Effector memory CD4-positive, alpha-beta T cell (primary cell): ENCODE results near the gene FAM98B.

Source experiments
- DNase-seq, 3 donors: peaks; one replicate each; pipeline ENCODE4 v3.0.0-alpha.2; 2020
- H3K27ac ChIP-seq: 2 replicates; pipeline ENCODE4 v1.7.0; 2013; ENCODE audit warnings: mild to moderate bottlenecking, low read length, moderate library complexity; ENCODE audit not compliant: insufficient read depth, poor library complexity, severe bottlenecking
- H3K27me3 ChIP-seq: replicated peaks from 2 replicates; pipeline ENCODE4 v1.7.0; 2013; ENCODE audit warnings: mild to moderate bottlenecking, low read length; ENCODE audit not compliant: insufficient read depth, control insufficient read depth, poor library complexity, severe bottlenecking
- H3K36me3 ChIP-seq: 2 replicates; pipeline ENCODE4 v1.7.0; 2013; ENCODE audit warnings: mild to moderate bottlenecking, low read length, moderate library complexity; ENCODE audit not compliant: control insufficient read depth, insufficient read depth
- H3K4me1 ChIP-seq: 2 replicates; pipeline ENCODE4 v1.7.0; 2013; ENCODE audit warnings: low read length, mild to moderate bottlenecking; ENCODE audit not compliant: control insufficient read depth, insufficient read depth, poor library complexity, severe bottlenecking
- H3K4me3 ChIP-seq: 2 replicates; pipeline ENCODE4 v1.7.0; 2013; ENCODE audit warnings: low read length, low read depth, mild to moderate bottlenecking; ENCODE audit not compliant: insufficient read depth, poor library complexity, severe bottlenecking
- H3K9me3 ChIP-seq: 2 replicates; pipeline ENCODE4 v1.7.0; 2013; ENCODE audit warnings: mild to moderate bottlenecking, low read length, moderate library complexity; ENCODE audit not compliant: control insufficient read depth

FAM98B gene

GRCh38 chr15:38477637-38478036 is 23.7 kb downstream of the FAM98B start:
- H3K36me3 ChIP-seq = peaks cover 12% of the 10 kb centered on the region
- no peak for DNase-seq
- no peaks in the 10 kb centered on the region for H3K9me3 ChIP-seq
- H3K4me1 ChIP-seq = no peaks in the 10 kb centered on the region
- no peak overlapping the region for H3K27ac ChIP-seq
- H3K27me3 ChIP-seq = no peaks in the 10 kb centered on the region
- H3K4me3 ChIP-seq = no peak overlapping the region

GRCh38 chr15:38479266-38479665 is 25.3 kb downstream of the FAM98B start:
- Histone ChIP-seq H3K4me3 (no peak overlapping the region), H3K9me3 (no peaks in the 10 kb centered on the region), H3K4me1 (no peaks in the 10 kb centered on the region), H3K27me3 (no peaks in the 10 kb centered on the region), H3K27ac (no peak overlapping the region), H3K36me3 (peaks cover 12% of the 10 kb centered on the region)
- no peak for DNase-seq

GRCh38 chr15:38479756-38480155 is 25.8 kb downstream of the FAM98B start:
- Histone ChIP-seq H3K4me3 (no peak overlapping the region), H3K27ac (no peak overlapping the region), H3K4me1 (no peaks in the 10 kb centered on the region), H3K27me3 (no peaks in the 10 kb centered on the region), H3K36me3 (peaks cover 9% of the 10 kb centered on the region), H3K9me3 (no peaks in the 10 kb centered on the region)
- DNase-seq = no peak

DNA sequence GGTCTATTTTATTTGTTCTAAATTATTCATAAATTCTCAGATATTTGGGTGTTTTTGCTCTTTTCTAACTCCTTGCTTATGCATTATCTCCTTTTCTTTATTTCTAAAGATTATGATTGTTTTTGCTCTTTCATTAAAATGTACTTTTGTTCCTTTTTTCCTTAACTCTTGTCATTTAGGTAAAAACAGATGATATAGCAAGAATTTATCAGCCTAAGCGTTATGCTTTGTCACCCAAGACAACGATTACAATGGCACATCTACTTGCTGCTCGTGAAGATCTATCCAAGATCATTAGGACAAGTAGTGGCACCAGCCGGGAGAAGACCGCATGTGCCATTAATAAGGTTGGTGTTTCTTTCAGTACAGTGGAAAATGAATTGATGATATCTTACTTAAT is 27.2 kb downstream of the FAM98B start:
- H3K4me3 ChIP-seq = no peak overlapping the region
- no peaks in the 10 kb centered on the region for H3K36me3 ChIP-seq
- H3K27me3 ChIP-seq = no peaks in the 10 kb centered on the region
- H3K27ac ChIP-seq = no peak overlapping the region
- H3K4me1 ChIP-seq = no peaks in the 10 kb centered on the region
- no peak for DNase-seq
- H3K9me3 ChIP-seq = no peaks in the 10 kb centered on the region

DNA sequence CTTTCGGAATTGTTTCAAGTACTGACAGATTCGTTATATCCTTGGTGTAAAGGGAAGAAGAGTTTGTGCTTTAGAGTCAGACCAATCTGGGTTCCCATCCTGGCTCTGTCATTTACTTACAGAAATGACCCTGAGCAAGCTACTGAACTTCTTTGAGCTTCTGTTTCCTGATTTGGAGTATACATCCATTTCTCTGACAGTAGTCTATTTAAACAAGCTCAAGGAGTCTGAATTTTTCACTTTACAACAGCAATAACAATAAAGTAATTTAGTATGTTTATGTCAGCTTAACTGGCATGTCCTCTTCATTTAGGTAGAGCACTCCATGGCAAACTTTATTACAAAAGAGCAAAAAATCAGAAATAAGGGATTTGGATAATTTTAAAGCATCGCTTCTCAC is 27.8 kb downstream of the FAM98B start:
- Histone ChIP-seq H3K4me3 (no peak overlapping the region), H3K36me3 (no peaks in the 10 kb centered on the region), H3K9me3 (no peaks in the 10 kb centered on the region), H3K27ac (no peak overlapping the region), H3K27me3 (no peaks in the 10 kb centered on the region), H3K4me1 (no peaks in the 10 kb centered on the region)
- DNase-seq = no peak

- H3K4me3 ChIP-seq = no peak overlapping the region
These were observed 28.6 kb downstream of the FAM98B start for GRCh38 chr15:38482572-38482971.

GRCh38 chr15:38486936-38487335 is 33.0 kb downstream of the FAM98B start:
- H3K36me3 ChIP-seq = peaks cover 9% of the 10 kb centered on the region
- H3K4me3 ChIP-seq = no peak overlapping the region
- H3K9me3 ChIP-seq = no peaks in the 10 kb centered on the region
- peaks cover 4% of the 10 kb centered on the region for H3K4me1 ChIP-seq
- no peaks in the 10 kb centered on the region for H3K27me3 ChIP-seq
- peak overlapping the region; percentile 62 for H3K27ac ChIP-seq
- no peak for DNase-seq

More at GRCh38 chr15:38482572-38482971, 28.6 kb downstream of the FAM98B start:
- H3K27ac ChIP-seq = no peak overlapping the region
- no peaks in the 10 kb centered on the region for H3K27me3 ChIP-seq
- H3K9me3 ChIP-seq = no peaks in the 10 kb centered on the region
- no peak for DNase-seq
- H3K36me3 ChIP-seq = peaks cover under 1% of the 10 kb centered on the region
- peaks cover 3% of the 10 kb centered on the region for H3K4me1 ChIP-seq

- no peaks in the 10 kb centered on the region for H3K9me3 ChIP-seq
- peaks cover 4% of the 10 kb centered on the region for H3K4me1 ChIP-seq
- H3K27ac ChIP-seq = peak overlapping the region; percentile 62
- H3K4me3 ChIP-seq = no peak overlapping the region
- peaks cover 13% of the 10 kb centered on the region for H3K36me3 ChIP-seq
- DNase-seq = no peak
- H3K27me3 ChIP-seq = no peaks in the 10 kb centered on the region
These were observed 33.5 kb downstream of the FAM98B start for GRCh38 chr15:38487378-38487777.

DNA sequence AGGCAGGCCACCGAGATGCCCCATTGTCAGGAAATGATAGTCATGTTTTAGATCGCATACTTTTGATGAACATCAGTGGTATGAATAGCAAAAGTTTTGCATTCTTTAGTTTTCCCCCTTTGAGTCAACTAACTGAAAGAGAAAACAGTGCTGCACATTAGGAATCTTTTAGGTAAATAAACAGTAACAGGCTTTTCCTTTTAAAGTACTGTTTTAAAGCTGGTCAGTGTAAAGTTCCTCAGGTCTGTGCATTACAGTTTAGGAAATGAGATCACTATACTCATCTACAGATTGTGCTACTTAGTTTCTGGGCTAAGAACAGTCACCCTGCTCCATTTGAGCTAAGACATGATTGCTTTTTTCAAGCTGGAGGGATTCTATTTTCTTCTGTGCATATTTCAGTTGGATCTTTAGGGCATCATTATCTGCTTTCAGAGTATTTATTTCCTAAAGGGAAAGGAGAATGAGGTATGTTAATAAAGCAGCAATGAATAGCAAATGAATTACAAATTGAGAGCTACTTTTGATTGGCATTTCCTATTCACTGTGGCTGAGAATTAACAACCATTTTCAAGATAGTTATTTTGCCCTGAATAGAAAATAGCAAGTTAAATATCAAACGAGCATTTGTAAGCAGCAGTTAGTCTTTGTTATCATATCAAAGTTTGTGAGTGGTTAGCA is 36.5 kb downstream of the FAM98B start:
- peak overlapping the region; percentile 9 for H3K27ac ChIP-seq
- peaks cover 38% of the 10 kb centered on the region for H3K36me3 ChIP-seq
- H3K27me3 ChIP-seq = no peaks in the 10 kb centered on the region
- H3K4me3 ChIP-seq = no peak overlapping the region
- DNase-seq = no peak
- H3K4me1 ChIP-seq = peaks cover 4% of the 10 kb centered on the region
- H3K9me3 ChIP-seq = no peaks in the 10 kb centered on the region

DNA sequence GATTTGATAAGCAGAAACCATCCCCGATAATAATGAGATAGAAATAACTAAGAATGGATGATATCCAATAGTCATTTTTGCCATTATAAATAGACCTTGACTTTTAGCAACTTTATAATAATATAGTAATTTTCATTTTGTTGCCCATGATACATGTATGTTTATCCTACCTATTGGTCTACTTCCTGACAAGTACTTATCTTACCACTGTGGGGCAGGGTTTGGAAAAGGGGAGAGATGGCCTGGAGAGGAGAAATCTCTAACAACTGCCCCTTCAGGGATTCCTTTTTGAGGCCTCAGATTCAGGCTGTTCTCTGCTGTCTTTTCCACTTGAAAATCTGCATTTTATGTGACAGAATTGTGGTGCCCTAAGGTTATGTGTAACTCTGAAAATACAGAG is 42.2 kb downstream of the FAM98B start:
- DNase-seq = no peak
- Histone ChIP-seq H3K36me3 (peaks cover 83% of the 10 kb centered on the region), H3K27ac (no peak overlapping the region)

More for the DNA sequence above, 42.2 kb downstream of the FAM98B start:
- Histone ChIP-seq H3K4me3 (no peak overlapping the region), H3K27me3 (no peaks in the 10 kb centered on the region), H3K4me1 (no peaks in the 10 kb centered on the region), H3K9me3 (no peaks in the 10 kb centered on the region)
